ENCODE measurements around the gene MMP15.

DNA sequence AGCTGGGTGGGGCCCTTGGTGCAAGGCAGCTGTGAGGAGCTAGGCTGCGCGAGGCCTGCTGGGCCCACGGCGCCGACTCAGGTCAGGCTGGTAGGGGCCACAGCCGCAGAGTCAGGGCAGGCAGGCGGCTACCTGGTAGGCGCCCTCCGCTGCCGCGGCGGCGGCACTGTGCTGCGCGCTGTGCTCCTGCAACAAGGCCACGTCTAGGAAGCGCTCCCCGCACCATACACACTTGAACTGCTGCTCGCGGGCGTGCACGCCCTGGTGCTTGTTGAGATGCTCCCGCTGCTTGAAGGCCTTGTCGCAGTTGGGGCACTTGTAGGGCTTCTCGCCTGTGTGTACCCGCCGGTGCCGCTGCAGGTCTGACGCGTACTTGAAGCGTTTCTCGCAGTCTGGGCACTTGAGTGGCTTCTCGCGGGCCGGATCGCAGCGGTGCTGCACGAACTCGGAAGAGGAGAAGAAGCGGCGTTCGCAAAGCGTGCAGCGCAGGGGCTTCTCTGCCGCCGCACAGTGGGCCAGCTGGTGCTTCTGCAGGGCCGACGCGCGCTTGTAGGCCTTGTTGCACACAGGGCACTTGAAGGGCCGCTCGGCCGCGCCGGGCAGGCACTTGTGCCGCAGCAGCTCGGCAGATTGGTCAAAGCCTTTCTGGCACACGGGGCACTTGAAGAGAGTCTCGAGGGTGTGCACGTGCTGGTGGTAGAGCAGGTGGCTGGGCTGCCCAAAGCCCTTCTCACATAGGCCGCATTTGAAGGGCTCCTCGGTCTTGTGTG is 29.0 kb upstream of the MMP15 start:
- TF ChIP-seq EZH2 (IDR thresholded peaks at IDR 0.05; ENCODE audit: borderline replicate concordance, low read depth, low read length, poor library complexity, severe bottlenecking), result no peak
- TF ChIP-seq, protein P1, sequence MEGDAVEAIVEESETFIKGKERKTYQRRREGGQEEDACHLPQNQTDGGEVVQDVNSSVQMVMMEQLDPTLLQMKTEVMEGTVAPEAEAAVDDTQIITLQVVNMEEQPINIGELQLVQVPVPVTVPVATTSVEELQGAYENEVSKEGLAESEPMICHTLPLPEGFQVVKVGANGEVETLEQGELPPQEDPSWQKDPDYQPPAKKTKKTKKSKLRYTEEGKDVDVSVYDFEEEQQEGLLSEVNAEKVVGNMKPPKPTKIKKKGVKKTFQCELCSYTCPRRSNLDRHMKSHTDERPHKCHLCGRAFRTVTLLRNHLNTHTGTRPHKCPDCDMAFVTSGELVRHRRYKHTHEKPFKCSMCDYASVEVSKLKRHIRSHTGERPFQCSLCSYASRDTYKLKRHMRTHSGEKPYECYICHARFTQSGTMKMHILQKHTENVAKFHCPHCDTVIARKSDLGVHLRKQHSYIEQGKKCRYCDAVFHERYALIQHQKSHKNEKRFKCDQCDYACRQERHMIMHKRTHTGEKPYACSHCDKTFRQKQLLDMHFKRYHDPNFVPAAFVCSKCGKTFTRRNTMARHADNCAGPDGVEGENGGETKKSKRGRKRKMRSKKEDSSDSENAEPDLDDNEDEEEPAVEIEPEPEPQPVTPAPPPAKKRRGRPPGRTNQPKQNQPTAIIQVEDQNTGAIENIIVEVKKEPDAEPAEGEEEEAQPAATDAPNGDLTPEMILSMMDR (conservative IDR thresholded peaks at IDR 0.05; ENCODE audit: low read depth, low read length), result no peak
